Upper lobe of left lung (tissue), 4 donors: ENCODE results near the gene SLC32A1.

Experiments used
- CTCF ChIP-seq, 6 experiments: fragments of 450-650 bp in 4 of 6; fragments of 200-600 bp in 2 of 6; sonication (generic) in 2 of 6; IDR thresholded peaks; one replicate each; pipeline ENCODE4 v1.5.1; 2016 to 2019; ENCODE audit warnings: antibody characterized with exemption in 6 of 6
- EP300 ChIP-seq, 4 donors: sonication (generic); formaldehyde crosslinking; IDR thresholded peaks; one replicate each; pipeline ENCODE4 v1.5.1; 2017; ENCODE audit warnings: antibody characterized with exemption in 4 of 4, control low read depth in 2 of 4
- POLR2A ChIP-seq, 4 donors: fragments of 450-650 bp; IDR thresholded peaks; one replicate each; pipeline ENCODE4 v1.5.1; 2016 to 2017; ENCODE audit warnings: antibody characterized with exemption in 4 of 4, mild to moderate bottlenecking in 2 of 4
- POLR2AphosphoS5 ChIP-seq, 2 donors: sonication (generic); formaldehyde crosslinking; IDR thresholded peaks; one replicate each; pipeline ENCODE4 v1.5.1; 2017; ENCODE audit warnings: antibody characterized with exemption in 2 of 2

- TF ChIP-seq CTCF (IDR thresholded peaks at IDR 0.05) (no peak), POLR2A (IDR thresholded peaks at IDR 0.05) (no peak), POLR2AphosphoS5 (IDR thresholded peaks at IDR 0.05) (no peak), EP300 (IDR thresholded peaks at IDR 0.05) (no peak)
Measured at GRCh38 chr20:38769376-38770295, 45.4 kb downstream of the SLC32A1 start.
